ENCODE data around the gene ZCRB1.
"Not testable (repeated sequence)": the region's sequence is repeated elsewhere in the genome, so short reads cannot be mapped to it uniquely, and the experiment has no call there.

The ZCRB1 gene

GRCh38 chr12:42346403-42347002 lies 20.6 kb upstream of the ZCRB1 start:
- Histone ChIP-seq H3K4me1 (peaks cover 20% of the 10 kb centered on the region), H3K27me3 (ENCODE audit: low read depth) (no peaks in the 10 kb centered on the region), H3K9me3 (no peaks in the 10 kb centered on the region), H3K36me3 (replicated peaks) (peaks cover 6% of the 10 kb centered on the region), H3K4me3 (no peak overlapping the region)
- DNase-seq (ENCODE audit: low spot score in 2 of 2), result no peak
- in situ Hi-C loops (cut with MboI; ENCODE audit: low sequenced_read_pairs), result no loop called here

- no peak overlapping the region for H3K4me3 ChIP-seq
- H3K9me3 ChIP-seq, result no peaks in the 10 kb centered on the region
- no peaks in the 10 kb centered on the region; the same call in 1 of the 2 replicates for H3K36me3 ChIP-seq (replicated peaks)
- in situ Hi-C loops (cut with MboI; ENCODE audit: low sequenced_read_pairs), result no loop called here
- H3K27me3 ChIP-seq (ENCODE audit: low read depth), result no peaks in the 10 kb centered on the region
- H3K4me1 ChIP-seq, result peaks cover 14% of the 10 kb centered on the region
- DNase-seq (ENCODE audit: low spot score in 2 of 2), result no peak
Measured at GRCh38 chr12:42343721-42344120, 17.8 kb upstream of the ZCRB1 start.

GRCh38 chr12:42342028-42342427 lies 16.1 kb upstream of the ZCRB1 start:
- Histone ChIP-seq H3K4me1 (peaks cover 5% of the 10 kb centered on the region; the same call in 1 of the 2 replicates), H3K4me3 (no peak overlapping the region), H3K27me3 (ENCODE audit: low read depth) (no peaks in the 10 kb centered on the region), H3K9me3 (no peaks in the 10 kb centered on the region), H3K36me3 (replicated peaks) (peaks cover 2% of the 10 kb centered on the region; the same call in 1 of the 2 replicates)
- in situ Hi-C loops (cut with MboI; ENCODE audit: low sequenced_read_pairs), result no loop called here
- DNase-seq (ENCODE audit: low spot score in 2 of 2), result no peak

DNA sequence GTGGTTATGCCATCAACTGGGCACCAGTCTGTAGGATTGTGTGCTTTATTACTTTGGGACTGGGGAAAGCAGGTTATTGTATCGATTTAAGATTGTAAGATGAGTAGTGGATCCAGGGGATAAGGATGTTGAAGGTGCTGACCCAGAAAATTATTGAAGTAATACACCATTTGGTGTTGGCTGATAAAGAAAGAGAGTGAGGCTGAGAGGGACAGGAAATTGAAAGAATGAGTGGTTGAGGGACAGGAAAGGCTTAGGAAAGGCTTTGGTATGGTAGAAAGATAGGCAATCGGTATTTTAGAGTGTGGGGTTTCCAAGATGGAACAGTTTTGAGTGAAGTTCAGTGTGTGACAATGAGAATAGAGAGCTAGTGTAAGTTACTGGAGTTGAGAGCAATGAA lies 12.4 kb upstream of the ZCRB1 start:
- no peaks in the 10 kb centered on the region for H3K27me3 ChIP-seq (ENCODE audit: low read depth)
- H3K36me3 ChIP-seq (replicated peaks), result peaks cover 10% of the 10 kb centered on the region
- no peak for DNase-seq (ENCODE audit: low spot score in 2 of 2)
- H3K9me3 ChIP-seq, result no peaks in the 10 kb centered on the region
- peaks cover 20% of the 10 kb centered on the region for H3K4me1 ChIP-seq
- no peak overlapping the region for H3K4me3 ChIP-seq
- in situ Hi-C loops (cut with MboI; ENCODE audit: low sequenced_read_pairs), result loop anchor here (10.0 kb wide), 1 partner anchor 203 kb away; no protein-coding TSS in a partner anchor

DNA sequence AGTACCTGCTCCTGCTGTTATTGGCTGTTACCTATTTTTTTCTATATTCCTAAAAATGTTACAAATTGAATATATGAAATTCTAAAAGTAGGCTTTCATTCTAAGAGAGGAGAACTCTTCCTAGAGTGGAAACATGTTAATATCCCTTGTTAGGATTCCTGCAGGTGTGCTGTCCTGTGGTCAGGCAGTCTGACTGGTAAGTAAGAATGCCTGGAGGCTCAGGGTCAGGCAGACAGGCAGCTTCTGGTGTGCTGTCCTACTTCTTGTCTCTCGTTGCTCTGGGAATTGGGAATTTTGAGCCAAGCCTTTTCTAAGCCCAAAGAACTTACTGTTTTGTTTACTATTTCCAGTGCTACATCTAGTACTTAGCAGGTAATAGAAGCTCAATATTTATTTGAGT lies 10.4 kb upstream of the ZCRB1 start:
- Histone ChIP-seq H3K36me3 (replicated peaks) (peaks cover 10% of the 10 kb centered on the region), H3K4me3 (no peak overlapping the region), H3K9me3 (no peaks in the 10 kb centered on the region), H3K27me3 (ENCODE audit: low read depth) (no peaks in the 10 kb centered on the region), H3K4me1 (peaks cover 40% of the 10 kb centered on the region)
- DNase-seq (ENCODE audit: low spot score in 2 of 2), result no peak
- in situ Hi-C loops (cut with MboI; ENCODE audit: low sequenced_read_pairs), result loop anchor here (10.0 kb wide), 1 partner anchor 201 kb away; no protein-coding TSS in a partner anchor

- H3K4me1 ChIP-seq, result peaks cover 53% of the 10 kb centered on the region
- peak; percentile 44 to 63 for DNase-seq (ENCODE audit: low spot score in 2 of 2)
Measured at GRCh38 chr12:42332301-42333285, 6.7 kb upstream of the ZCRB1 start.

DNA sequence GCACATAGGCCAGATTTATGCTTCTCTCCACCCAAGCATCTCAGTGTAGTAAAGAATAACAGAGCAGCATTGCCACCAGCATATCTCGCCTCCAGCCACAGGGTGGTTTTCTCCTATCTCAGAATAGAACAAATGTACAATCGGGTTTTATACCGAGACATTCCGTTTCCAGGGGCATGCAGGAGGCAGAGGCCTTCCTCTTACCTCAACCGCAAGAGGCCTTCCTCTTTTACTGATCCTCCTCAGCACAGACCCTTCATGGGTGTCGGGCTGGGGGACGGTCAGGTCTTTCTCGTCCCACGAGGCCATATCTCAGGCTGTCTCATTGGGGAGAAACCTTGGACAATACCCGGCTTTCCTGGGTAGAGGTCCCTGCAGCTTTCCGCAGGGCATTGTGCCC lies 4.2 kb upstream of the ZCRB1 start:
- H3K9me3 ChIP-seq; DNase-seq (ENCODE audit: low spot score in 2 of 2); H3K27me3 ChIP-seq (ENCODE audit: low read depth); H3K4me3 ChIP-seq; H3K36me3 ChIP-seq (replicated peaks): not testable (repeated sequence)
- in situ Hi-C loops (cut with MboI; ENCODE audit: low sequenced_read_pairs), result loop anchor here (10.0 kb wide), 1 partner anchor 195 kb away; no protein-coding TSS in a partner anchor
- peaks cover 57% of the 10 kb centered on the region for H3K4me1 ChIP-seq

More at GRCh38 chr12:42332301-42333285, 6.7 kb upstream of the ZCRB1 start:
- Histone ChIP-seq H3K36me3 (replicated peaks) (peaks cover 10% of the 10 kb centered on the region), H3K4me3 (no peak overlapping the region), H3K9me3 (no peaks in the 10 kb centered on the region), H3K27me3 (ENCODE audit: low read depth) (no peaks in the 10 kb centered on the region)
- in situ Hi-C loops (cut with MboI; ENCODE audit: low sequenced_read_pairs), result loop anchor here (10.0 kb wide), 1 partner anchor 198 kb away; no protein-coding TSS in a partner anchor

- Histone ChIP-seq H3K36me3 (replicated peaks) (peaks cover 9% of the 10 kb centered on the region), H3K27me3 (ENCODE audit: low read depth) (no peaks in the 10 kb centered on the region), H3K9me3 (no peaks in the 10 kb centered on the region), H3K4me3 (peak overlapping the region; percentile 89), H3K4me1 (peaks cover 38% of the 10 kb centered on the region)
- no peak for DNase-seq (ENCODE audit: low spot score in 2 of 2)
- in situ Hi-C loops (cut with MboI; ENCODE audit: low sequenced_read_pairs), result no loop called here
Measured at GRCh38 chr12:42327227-42327590, 1.3 kb upstream of the ZCRB1 start.

- in situ Hi-C loops (cut with MboI; ENCODE audit: low sequenced_read_pairs), result no loop called here
- Histone ChIP-seq H3K27me3 (ENCODE audit: low read depth) (no peaks in the 10 kb centered on the region), H3K4me1 (peaks cover 33% of the 10 kb centered on the region), H3K36me3 (replicated peaks) (peaks cover 9% of the 10 kb centered on the region), H3K9me3 (no peaks in the 10 kb centered on the region), H3K4me3 (peak overlapping the region; percentile 89)
- peak in 1 of 2 experiments; percentile 25 for DNase-seq (ENCODE audit: low spot score in 2 of 2)
Measured at GRCh38 chr12:42326541-42327226, 790 bp upstream of the ZCRB1 start.

- H3K27me3 ChIP-seq (ENCODE audit: low read depth), result no peaks in the 10 kb centered on the region
- peaks cover 9% of the 10 kb centered on the region for H3K36me3 ChIP-seq (replicated peaks)
- peak overlapping the region; percentile 89 for H3K4me3 ChIP-seq
- in situ Hi-C loops (cut with MboI; ENCODE audit: low sequenced_read_pairs), result no loop called here
- H3K4me1 ChIP-seq, result peaks cover 25% of the 10 kb centered on the region
- DNase-seq (ENCODE audit: low spot score in 2 of 2), result no peak
- H3K9me3 ChIP-seq, result no peaks in the 10 kb centered on the region
Measured at GRCh38 chr12:42325326-42325652, 605 bp downstream of the ZCRB1 start.

DNA sequence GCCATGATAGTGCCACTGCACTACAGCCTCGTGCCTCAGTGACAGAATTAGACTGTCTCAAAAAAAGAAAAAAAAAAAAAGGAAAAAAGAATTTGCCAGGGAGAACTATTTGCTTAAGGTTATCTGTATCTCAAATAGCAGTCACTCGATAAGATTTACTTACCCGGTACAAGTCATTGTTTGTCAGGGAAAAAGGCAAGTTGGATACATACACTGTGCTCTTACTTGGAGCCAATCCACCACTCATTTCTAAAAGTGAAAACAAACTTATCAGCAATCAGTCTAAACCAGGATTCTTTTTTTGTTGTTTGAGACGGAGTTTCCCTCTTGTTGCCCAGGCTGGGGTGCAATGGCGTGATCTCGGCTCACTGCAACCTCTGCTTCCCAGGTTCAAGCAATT lies 2.0 kb downstream of the ZCRB1 start:
- Histone ChIP-seq H3K4me1 (peaks cover 25% of the 10 kb centered on the region), H3K9me3 (no peaks in the 10 kb centered on the region), H3K27me3 (ENCODE audit: low read depth) (no peaks in the 10 kb centered on the region), H3K36me3 (replicated peaks) (peaks cover 9% of the 10 kb centered on the region), H3K4me3 (no peak overlapping the region)
- no peak for DNase-seq (ENCODE audit: low spot score in 2 of 2)
- in situ Hi-C loops (cut with MboI; ENCODE audit: low sequenced_read_pairs), result no loop called here

DNA sequence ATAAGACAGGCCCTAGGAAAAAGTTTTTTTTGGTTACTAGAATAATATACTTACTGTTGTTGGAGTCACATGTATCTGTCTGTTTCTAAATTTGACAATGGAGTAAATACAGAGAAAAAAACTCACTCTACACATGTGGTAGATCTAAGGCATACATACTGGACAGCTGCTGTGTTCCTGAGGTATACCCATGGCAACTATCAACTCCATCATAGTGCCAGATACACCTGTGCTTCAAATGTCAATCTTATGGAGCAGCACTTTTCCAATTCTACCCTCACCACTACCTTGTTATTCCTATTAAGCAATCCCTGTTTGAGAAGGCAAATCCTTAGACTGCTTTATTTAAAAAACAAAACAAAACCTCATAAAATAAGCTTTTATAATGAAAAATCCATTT lies 3.3 kb downstream of the ZCRB1 start:
- no peak overlapping the region for H3K4me3 ChIP-seq
- no peak for DNase-seq (ENCODE audit: low spot score in 2 of 2)
- H3K9me3 ChIP-seq, result no peaks in the 10 kb centered on the region
- in situ Hi-C loops (cut with MboI; ENCODE audit: low sequenced_read_pairs), result no loop called here
- peaks cover 7% of the 10 kb centered on the region for H3K36me3 ChIP-seq (replicated peaks)
- H3K27me3 ChIP-seq (ENCODE audit: low read depth), result no peaks in the 10 kb centered on the region
- peaks cover 16% of the 10 kb centered on the region for H3K4me1 ChIP-seq

GRCh38 chr12:42320796-42321195 lies 5.1 kb downstream of the ZCRB1 start:
- H3K9me3 ChIP-seq, result no peaks in the 10 kb centered on the region
- peaks cover 9% of the 10 kb centered on the region for H3K36me3 ChIP-seq (replicated peaks)
- no peaks in the 10 kb centered on the region for H3K27me3 ChIP-seq (ENCODE audit: low read depth)
- in situ Hi-C loops (cut with MboI; ENCODE audit: low sequenced_read_pairs), result no loop called here
- H3K4me1 ChIP-seq, result peaks cover 12% of the 10 kb centered on the region
- no peak overlapping the region for H3K4me3 ChIP-seq
- no peak for DNase-seq (ENCODE audit: low spot score in 2 of 2)
